ENCODE results near the gene RNF43. TPM values are rescaled to one million over a fixed set of nuclear protein-coding genes. Genes with fewer than 3 reads are reported as not detected.

Gene RNF43
- polyA plus RNA-seq, 1 donor (not counting 4 experiments of a cell fraction or from before 2014, with no cell fraction given) = 15.0 TPM

DNA sequence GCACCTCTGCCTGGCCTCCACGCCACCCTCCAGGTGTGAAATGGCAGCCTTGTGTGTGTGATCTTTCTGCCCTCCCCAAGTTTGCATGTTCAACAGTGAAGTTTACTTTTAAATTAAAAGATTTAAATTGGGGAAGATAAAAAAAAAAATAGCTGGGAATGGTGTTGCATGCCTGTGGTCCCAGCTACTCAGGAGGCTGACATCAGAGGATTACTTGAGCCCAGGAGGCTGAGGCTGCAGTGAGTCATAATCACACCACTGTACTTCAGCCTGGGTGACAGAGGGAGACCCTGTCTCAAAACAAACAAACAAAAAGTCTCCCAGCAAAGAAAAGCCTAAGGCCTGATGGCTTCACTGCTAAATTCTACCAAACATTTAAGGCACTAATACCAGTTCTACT is 35.4 kb upstream of the RNF43 start:
- Histone ChIP-seq H3K4me1 (ENCODE audit: control insufficient read depth, extremely low read depth, insufficient read depth, low read length) (no peaks in the 10 kb centered on the region), H4K20me1 (ENCODE audit: control insufficient read depth, extremely low read depth, insufficient read depth, low read length) (no peaks in the 10 kb centered on the region), H2AFZ (ENCODE audit: control insufficient read depth, low read length) (no peak overlapping the region), H3K4me3 (ENCODE audit: control insufficient read depth in 2 of 3, extremely low read depth in 1 of 3, insufficient read depth in 2 of 3, low read depth in 1 of 3, low read length in 3 of 3) (no peak overlapping the region), H3K9me1 (ENCODE audit: control insufficient read depth, extremely low read depth, insufficient read depth, low read length) (no peaks in the 10 kb centered on the region), H3K27me3 (ENCODE audit: control insufficient read depth, extremely low read depth, insufficient read depth, low read length) (no peaks in the 10 kb centered on the region), H3K4me2 (ENCODE audit: control insufficient read depth, extremely low read depth, insufficient read depth, low read depth, low read length) (no peak overlapping the region), H3K9me3 (ENCODE audit: control insufficient read depth, low read depth, low read length) (no peaks in the 10 kb centered on the region), H3K36me3 (ENCODE audit: control insufficient read depth in 2 of 2, extremely low read depth in 1 of 2, insufficient read depth in 2 of 2, low read length in 2 of 2) (no peaks in the 10 kb centered on the region), H3K9ac (ENCODE audit: control insufficient read depth, extremely low read depth, insufficient read depth, low read length) (no peak overlapping the region), H3K79me2 (ENCODE audit: control insufficient read depth, insufficient read depth, low read length) (no peaks in the 10 kb centered on the region), H3K27ac (ENCODE audit: control insufficient read depth, insufficient read depth, low read length) (no peak overlapping the region)
- no peak for TF ChIP-seq EZH2 (IDR thresholded peaks at IDR 0.05; ENCODE audit: low read length)
- TF ChIP-seq, protein P1, sequence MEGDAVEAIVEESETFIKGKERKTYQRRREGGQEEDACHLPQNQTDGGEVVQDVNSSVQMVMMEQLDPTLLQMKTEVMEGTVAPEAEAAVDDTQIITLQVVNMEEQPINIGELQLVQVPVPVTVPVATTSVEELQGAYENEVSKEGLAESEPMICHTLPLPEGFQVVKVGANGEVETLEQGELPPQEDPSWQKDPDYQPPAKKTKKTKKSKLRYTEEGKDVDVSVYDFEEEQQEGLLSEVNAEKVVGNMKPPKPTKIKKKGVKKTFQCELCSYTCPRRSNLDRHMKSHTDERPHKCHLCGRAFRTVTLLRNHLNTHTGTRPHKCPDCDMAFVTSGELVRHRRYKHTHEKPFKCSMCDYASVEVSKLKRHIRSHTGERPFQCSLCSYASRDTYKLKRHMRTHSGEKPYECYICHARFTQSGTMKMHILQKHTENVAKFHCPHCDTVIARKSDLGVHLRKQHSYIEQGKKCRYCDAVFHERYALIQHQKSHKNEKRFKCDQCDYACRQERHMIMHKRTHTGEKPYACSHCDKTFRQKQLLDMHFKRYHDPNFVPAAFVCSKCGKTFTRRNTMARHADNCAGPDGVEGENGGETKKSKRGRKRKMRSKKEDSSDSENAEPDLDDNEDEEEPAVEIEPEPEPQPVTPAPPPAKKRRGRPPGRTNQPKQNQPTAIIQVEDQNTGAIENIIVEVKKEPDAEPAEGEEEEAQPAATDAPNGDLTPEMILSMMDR (optimal IDR thresholded peaks at IDR 0.05 in 1 of 3, IDR thresholded peaks at IDR 0.05 in 1 of 3, conservative IDR thresholded peaks at IDR 0.05 in 1 of 3; ENCODE audit: extremely low read depth in 1 of 3, insufficient read depth in 2 of 3, low read length in 3 of 3) = no peak
- DNase-seq (ENCODE audit: low read depth, low spot score) (no peak), FAIRE-seq (no peak)
- dilution Hi-C loops (cut with MboI; ENCODE audit: extremely low pct_ligation_motif_present, low sequenced_read_pairs) = no loop called here

DNA sequence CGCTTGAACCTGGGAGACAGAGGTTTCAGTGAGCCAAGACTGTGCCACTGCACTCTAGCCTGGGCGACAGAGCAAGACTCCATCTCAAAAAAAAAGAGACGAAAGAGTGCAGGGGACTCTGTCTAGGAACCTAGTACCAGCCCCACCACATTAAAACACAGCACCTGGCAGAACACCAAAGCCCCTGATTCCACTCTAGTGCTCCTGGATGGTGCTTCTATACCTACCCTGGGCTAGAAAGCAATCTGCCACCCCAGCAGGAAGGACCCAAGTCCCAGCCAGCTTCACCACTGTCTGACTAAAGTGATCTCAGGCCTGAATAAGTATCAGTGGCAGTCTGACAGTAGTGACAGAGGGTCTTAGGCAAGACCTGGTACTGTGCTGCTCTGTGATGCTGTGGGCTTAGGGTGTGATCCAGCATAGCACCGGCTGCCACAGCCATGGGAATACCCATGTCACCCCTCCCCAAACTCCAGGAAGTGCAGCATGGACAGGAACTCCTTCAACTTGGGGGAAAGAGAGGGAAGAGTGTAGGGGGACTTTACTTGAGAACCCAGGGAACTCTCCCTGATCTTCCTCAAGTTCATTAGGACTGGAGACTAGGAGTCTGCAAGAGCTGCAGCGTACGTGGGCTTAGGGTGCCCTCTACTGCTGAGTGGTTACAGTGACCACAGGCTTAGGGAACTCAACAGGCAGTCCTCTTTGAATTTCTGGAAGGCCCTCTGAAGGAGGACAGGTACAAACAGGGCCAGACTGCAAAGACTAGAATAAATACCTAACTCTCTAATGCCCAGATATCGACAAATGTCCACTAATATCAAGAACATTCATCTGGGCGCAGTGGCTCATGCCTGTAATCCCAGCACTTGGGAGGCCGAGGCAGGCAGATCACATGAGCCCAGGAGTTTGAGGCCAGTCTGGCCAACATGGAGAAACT is 30.0 kb upstream of the RNF43 start:
- Histone ChIP-seq H3K4me2 (ENCODE audit: control insufficient read depth, extremely low read depth, insufficient read depth, low read depth, low read length) (no peak overlapping the region), H3K27me3 (ENCODE audit: control insufficient read depth, extremely low read depth, insufficient read depth, low read length) (no peaks in the 10 kb centered on the region), H4K20me1 (ENCODE audit: control insufficient read depth, extremely low read depth, insufficient read depth, low read length) (no peaks in the 10 kb centered on the region), H2AFZ (ENCODE audit: control insufficient read depth, low read length) (no peak overlapping the region), H3K27ac (ENCODE audit: control insufficient read depth, insufficient read depth, low read length) (no peak overlapping the region), H3K4me1 (ENCODE audit: control insufficient read depth, extremely low read depth, insufficient read depth, low read length) (no peaks in the 10 kb centered on the region), H3K9me3 (ENCODE audit: control insufficient read depth, low read depth, low read length) (no peaks in the 10 kb centered on the region), H3K4me3 (ENCODE audit: control insufficient read depth in 2 of 3, extremely low read depth in 1 of 3, insufficient read depth in 2 of 3, low read depth in 1 of 3, low read length in 3 of 3) (no peak overlapping the region), H3K79me2 (ENCODE audit: control insufficient read depth, insufficient read depth, low read length) (no peaks in the 10 kb centered on the region), H3K9me1 (ENCODE audit: control insufficient read depth, extremely low read depth, insufficient read depth, low read length) (no peaks in the 10 kb centered on the region), H3K36me3 (ENCODE audit: control insufficient read depth in 2 of 2, extremely low read depth in 1 of 2, insufficient read depth in 2 of 2, low read length in 2 of 2) (no peaks in the 10 kb centered on the region), H3K9ac (ENCODE audit: control insufficient read depth, extremely low read depth, insufficient read depth, low read length) (no peak overlapping the region)
- FAIRE-seq = peak; percentile 93
- dilution Hi-C loops (cut with MboI; ENCODE audit: extremely low pct_ligation_motif_present, low sequenced_read_pairs) = loop anchor here (25.0 kb wide), 1 partner anchor 160 kb away; the partner anchor contains the start of gene MPO
- no peak for TF ChIP-seq EZH2 (IDR thresholded peaks at IDR 0.05; ENCODE audit: low read length)
- TF ChIP-seq, protein P1 (optimal IDR thresholded peaks at IDR 0.05 in 1 of 3, IDR thresholded peaks at IDR 0.05 in 1 of 3, conservative IDR thresholded peaks at IDR 0.05 in 1 of 3; ENCODE audit: extremely low read depth in 1 of 3, insufficient read depth in 2 of 3, low read length in 3 of 3) = peak; percentile 88 to 95 (median 90)
- DNase-seq (ENCODE audit: low read depth, low spot score) = peak; percentile 69
